Mucosa of rectum (tissue), 2 donors: ENCODE data around the gene HLA-DMA.

Source experiments
- H3K27ac ChIP-seq, 2 donors: one replicate each; pipeline ENCODE4 v1.7.0; 2013; ENCODE audit warnings: inconsistent platforms in 2 of 2, low read depth in 2 of 2, low read length in 2 of 2
- H3K27me3 ChIP-seq, 2 donors: one replicate each; pipeline ENCODE4 v1.7.0; 2013; ENCODE audit warnings: low read length in 2 of 2; ENCODE audit not compliant: control insufficient read depth in 2 of 2, insufficient read depth in 2 of 2
- H3K36me3 ChIP-seq, 2 donors: one replicate each; pipeline ENCODE4 v1.7.0; 2013; ENCODE audit warnings: low read length in 2 of 2; ENCODE audit not compliant: control insufficient read depth in 2 of 2, insufficient read depth in 2 of 2
- H3K4me1 ChIP-seq, 2 donors: one replicate each; pipeline ENCODE4 v1.7.0; 2013; ENCODE audit warnings: low read length in 2 of 2, mild to moderate bottlenecking in 1 of 2; ENCODE audit not compliant: control insufficient read depth in 2 of 2, insufficient read depth in 2 of 2
- H3K4me3 ChIP-seq, 2 donors: one replicate each; pipeline ENCODE4 v1.7.0; 2013; ENCODE audit warnings: low read length in 2 of 2
- H3K9ac ChIP-seq, 2 donors: one replicate each; pipeline ENCODE4 v1.7.0; 2013; ENCODE audit warnings: low read length in 2 of 2, low read depth in 1 of 2, mild to moderate bottlenecking in 1 of 2
- H3K9me3 ChIP-seq, 2 donors: one replicate each; pipeline ENCODE4 v1.7.0; 2013; ENCODE audit warnings: low read length in 2 of 2; ENCODE audit not compliant: control insufficient read depth in 2 of 2
- donor health status: healthy.
- donor health status: Normal muscosa, but diverticular disease.

Gene HLA-DMA

GRCh38 chr6:32974541-32975308 lies 21.8 kb upstream of the HLA-DMA start:
- H3K36me3 ChIP-seq = peaks cover 59 to 63% of the 10 kb centered on the region in 2 donors
- no peak overlapping the region for H3K27ac ChIP-seq
- H3K4me3 ChIP-seq = peak overlapping the region; percentile 84 to 90
- peak overlapping the region; percentile 69 to 93 for H3K9ac ChIP-seq
- no peaks in the 10 kb centered on the region for H3K9me3 ChIP-seq
- H3K27me3 ChIP-seq = no peaks in the 10 kb centered on the region
- peaks cover 43 to 55% of the 10 kb centered on the region in 2 donors for H3K4me1 ChIP-seq

- Histone ChIP-seq H3K27me3 (no peaks in the 10 kb centered on the region), H3K9me3 (no peaks in the 10 kb centered on the region), H3K4me3 (peak overlapping the region; percentile 84 to 90), H3K27ac (peak overlapping the region in 1 of 2 donors; percentile 100), H3K36me3 (peaks cover 52 to 56% of the 10 kb centered on the region in 2 donors), H3K9ac (peak overlapping the region; percentile 86 to 93), H3K4me1 (peaks cover 43 to 55% of the 10 kb centered on the region in 2 donors)
Measured at GRCh38 chr6:32974016-32974333, 21.1 kb upstream of the HLA-DMA start.

GRCh38 chr6:32973144-32974015 lies 20.5 kb upstream of the HLA-DMA start:
- Histone ChIP-seq H3K9ac (peak overlapping the region; percentile 86 to 93), H3K9me3 (no peaks in the 10 kb centered on the region), H3K4me3 (peak overlapping the region; percentile 84 to 90), H3K27me3 (no peaks in the 10 kb centered on the region), H3K4me1 (peaks cover 43 to 53% of the 10 kb centered on the region in 2 donors), H3K36me3 (peaks cover 48 to 50% of the 10 kb centered on the region in 2 donors), H3K27ac (peak overlapping the region; percentile 85 to 100)

GRCh38 chr6:32972353-32973143 lies 19.7 kb upstream of the HLA-DMA start:
- peak overlapping the region; percentile 85 to 100 for H3K27ac ChIP-seq
- peaks cover 38 to 45% of the 10 kb centered on the region in 2 donors for H3K4me1 ChIP-seq
- H3K4me3 ChIP-seq = peak overlapping the region; percentile 84 to 90
- H3K27me3 ChIP-seq = no peaks in the 10 kb centered on the region
- peaks cover 40 to 42% of the 10 kb centered on the region in 2 donors for H3K36me3 ChIP-seq
- H3K9ac ChIP-seq = peak overlapping the region; percentile 86 to 93
- H3K9me3 ChIP-seq = no peaks in the 10 kb centered on the region

- no peaks in the 10 kb centered on the region for H3K27me3 ChIP-seq
- peaks cover 34 to 45% of the 10 kb centered on the region in 2 donors for H3K4me1 ChIP-seq
- H3K36me3 ChIP-seq = peaks cover 32 to 34% of the 10 kb centered on the region in 2 donors
Measured at GRCh38 chr6:32971581-32972352, 18.9 kb upstream of the HLA-DMA start.

GRCh38 chr6:32971242-32971580 lies 18.3 kb upstream of the HLA-DMA start:
- H3K27ac ChIP-seq = peak overlapping the region; percentile 100
- peaks cover 29 to 45% of the 10 kb centered on the region in 2 donors for H3K4me1 ChIP-seq
- peaks cover 27 to 28% of the 10 kb centered on the region in 2 donors for H3K36me3 ChIP-seq
- H3K27me3 ChIP-seq = no peaks in the 10 kb centered on the region
- no peaks in the 10 kb centered on the region for H3K9me3 ChIP-seq
- H3K4me3 ChIP-seq = peak overlapping the region; percentile 90 to 98
- peak overlapping the region; percentile 100 for H3K9ac ChIP-seq

More at GRCh38 chr6:32971581-32972352, 18.9 kb upstream of the HLA-DMA start:
- Histone ChIP-seq H3K9me3 (no peaks in the 10 kb centered on the region), H3K4me3 (peak overlapping the region; percentile 90 to 98), H3K9ac (peak overlapping the region; percentile 100), H3K27ac (peak overlapping the region; percentile 100)

- peak overlapping the region; percentile 100 for H3K9ac ChIP-seq
- peak overlapping the region; percentile 90 to 98 for H3K4me3 ChIP-seq
- no peaks in the 10 kb centered on the region for H3K9me3 ChIP-seq
- peaks cover 30 to 45% of the 10 kb centered on the region in 2 donors for H3K4me1 ChIP-seq
- peaks cover 21 to 22% of the 10 kb centered on the region in 2 donors for H3K36me3 ChIP-seq
- H3K27me3 ChIP-seq = no peaks in the 10 kb centered on the region
- H3K27ac ChIP-seq = peak overlapping the region; percentile 100
Measured at GRCh38 chr6:32970413-32971241, 17.7 kb upstream of the HLA-DMA start.

- H3K9ac ChIP-seq = peak overlapping the region; percentile 100
- peak overlapping the region; percentile 100 for H3K27ac ChIP-seq
- peak overlapping the region; percentile 90 to 98 for H3K4me3 ChIP-seq
- H3K4me1 ChIP-seq = peaks cover 25 to 44% of the 10 kb centered on the region in 2 donors
- peaks cover 13 to 15% of the 10 kb centered on the region in 2 donors for H3K36me3 ChIP-seq
- no peaks in the 10 kb centered on the region for H3K27me3 ChIP-seq
- no peaks in the 10 kb centered on the region for H3K9me3 ChIP-seq
Measured at GRCh38 chr6:32969685-32970412, 17.0 kb upstream of the HLA-DMA start.
